IMR-90 (cell line): Measurements from ENCODE around the gene MIPEP.

Source experiments
- CEBPB ChIP-seq: IDR thresholded peaks from 2 replicates; pipeline ENCODE4 v1.6.1; 2012; ENCODE audit warnings: low read depth, low read length, improper control_type of control experiment
- MAZ ChIP-seq: IDR thresholded peaks from 2 replicates; pipeline ENCODE4 v1.6.1; 2012; ENCODE audit warnings: low read depth, mild to moderate bottlenecking, low read length, improper control_type of control experiment, moderate library complexity, borderline replicate concordance
- MXI1 ChIP-seq: IDR thresholded peaks from 2 replicates; pipeline ENCODE4 v1.6.1; 2012; ENCODE audit warnings: low read depth, mild to moderate bottlenecking, low read length, moderate library complexity, borderline replicate concordance
- POLR2A ChIP-seq: IDR thresholded peaks from 2 replicates; pipeline ENCODE4 v1.6.1; 2012; ENCODE audit warnings: mild to moderate bottlenecking, low read depth, low read length
- RAD21 ChIP-seq: IDR thresholded peaks from 2 replicates; pipeline ENCODE4 v1.6.1; 2012; ENCODE audit warnings: low read length, improper control_type of control experiment
- RCOR1 ChIP-seq: IDR thresholded peaks from 2 replicates; pipeline ENCODE4 v1.6.1; 2012; ENCODE audit warnings: mild to moderate bottlenecking, low read length, improper control_type of control experiment; ENCODE audit not compliant: insufficient replicate concordance
- RFX5 ChIP-seq: IDR thresholded peaks from 2 replicates; pipeline ENCODE4 v1.8.0; 2012; ENCODE audit warnings: low read depth, mild to moderate bottlenecking, low read length, moderate library complexity
- USF2 ChIP-seq: fragments of 150-350 bp; IDR thresholded peaks from 2 replicates; pipeline ENCODE4 v1.6.1; 2017; ENCODE audit warnings: mild to moderate bottlenecking, antibody characterized with exemption, low read length, low read depth
- TF ChIP-seq, protein P1 (sequence below): conservative IDR thresholded peaks from 2 replicates; pipeline ENCODE4 v1.5.1; 2012; ENCODE audit warnings: mild to moderate bottlenecking, low read depth, low read length, improper control_type of control experiment

DNA sequence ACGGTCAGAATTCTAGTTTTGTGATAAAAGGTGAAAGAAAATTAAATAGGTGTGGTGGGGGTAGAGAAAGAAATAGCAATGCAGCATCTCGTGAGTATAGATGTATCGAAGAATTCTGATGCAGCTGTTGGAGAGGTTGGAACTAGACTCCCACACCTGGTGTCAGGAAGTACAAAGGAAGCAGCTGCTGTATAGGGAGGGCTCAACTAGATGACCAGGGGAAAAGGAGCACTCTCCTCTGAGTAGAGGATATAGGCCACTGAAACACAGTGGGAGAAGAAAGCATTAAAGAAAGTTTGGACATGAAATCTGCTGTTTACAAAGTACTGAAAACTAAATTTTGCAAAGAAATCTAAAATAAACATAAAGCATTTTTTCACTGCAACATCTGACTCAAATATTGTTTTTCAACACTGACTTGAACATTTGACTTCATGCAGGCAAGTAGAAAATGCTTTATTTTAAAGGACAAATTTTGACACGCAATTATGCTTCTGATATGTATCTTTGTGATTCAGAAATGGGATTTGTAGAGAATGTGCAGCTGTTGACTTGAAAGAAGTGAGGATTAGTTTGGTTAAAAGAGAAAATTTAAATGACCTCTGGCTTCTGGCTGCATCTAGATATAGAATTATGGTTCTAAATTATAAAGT is 82.2 kb downstream of the MIPEP start:
- TF ChIP-seq, protein P1, sequence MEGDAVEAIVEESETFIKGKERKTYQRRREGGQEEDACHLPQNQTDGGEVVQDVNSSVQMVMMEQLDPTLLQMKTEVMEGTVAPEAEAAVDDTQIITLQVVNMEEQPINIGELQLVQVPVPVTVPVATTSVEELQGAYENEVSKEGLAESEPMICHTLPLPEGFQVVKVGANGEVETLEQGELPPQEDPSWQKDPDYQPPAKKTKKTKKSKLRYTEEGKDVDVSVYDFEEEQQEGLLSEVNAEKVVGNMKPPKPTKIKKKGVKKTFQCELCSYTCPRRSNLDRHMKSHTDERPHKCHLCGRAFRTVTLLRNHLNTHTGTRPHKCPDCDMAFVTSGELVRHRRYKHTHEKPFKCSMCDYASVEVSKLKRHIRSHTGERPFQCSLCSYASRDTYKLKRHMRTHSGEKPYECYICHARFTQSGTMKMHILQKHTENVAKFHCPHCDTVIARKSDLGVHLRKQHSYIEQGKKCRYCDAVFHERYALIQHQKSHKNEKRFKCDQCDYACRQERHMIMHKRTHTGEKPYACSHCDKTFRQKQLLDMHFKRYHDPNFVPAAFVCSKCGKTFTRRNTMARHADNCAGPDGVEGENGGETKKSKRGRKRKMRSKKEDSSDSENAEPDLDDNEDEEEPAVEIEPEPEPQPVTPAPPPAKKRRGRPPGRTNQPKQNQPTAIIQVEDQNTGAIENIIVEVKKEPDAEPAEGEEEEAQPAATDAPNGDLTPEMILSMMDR: no peak
- TF ChIP-seq POLR2A (no peak), USF2 (no peak), RFX5 (no peak), MXI1 (no peak), CEBPB (no peak), RCOR1 (no peak), RAD21 (no peak), MAZ (no peak)
